Muscle of arm (tissue), 14 donors: ENCODE data around the gene TREML1. TPM values are rescaled to one million over a fixed set of nuclear protein-coding genes. Genes with fewer than 3 reads are reported as not detected.
"Not testable (repeated sequence)": the region's sequence is repeated elsewhere in the genome, so short reads cannot be mapped to it uniquely, and the experiment has no call there.

Source experiments
- DNase-seq: peaks from one replicate; pipeline ENCODE4 v3.0.0-alpha.2; 2013
- long read RNA-seq, 11 donors: transcript quantifications; one replicate each; lab custom pipeline, GENCODE V29; 2026
- polyA plus RNA-seq, 12 donors: library from polyadenylated mRNA; unstranded; fragments of 120-200 nt; gene quantifications; one replicate each; pipeline ENCODE4 v1.2.1, GENCODE V29; 2013; ENCODE audit not compliant: insufficient read length in 12 of 12

The TREML1 gene, protein sequence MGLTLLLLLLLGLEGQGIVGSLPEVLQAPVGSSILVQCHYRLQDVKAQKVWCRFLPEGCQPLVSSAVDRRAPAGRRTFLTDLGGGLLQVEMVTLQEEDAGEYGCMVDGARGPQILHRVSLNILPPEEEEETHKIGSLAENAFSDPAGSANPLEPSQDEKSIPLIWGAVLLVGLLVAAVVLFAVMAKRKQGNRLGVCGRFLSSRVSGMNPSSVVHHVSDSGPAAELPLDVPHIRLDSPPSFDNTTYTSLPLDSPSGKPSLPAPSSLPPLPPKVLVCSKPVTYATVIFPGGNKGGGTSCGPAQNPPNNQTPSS
- 1 to 10 TPM in 1 of 12 donors, under 1 TPM in 3, not detected in 8; 0.20 to 1.0 (median 0.37) TPM for polyA plus RNA-seq
- long read RNA-seq, donor 1 = 0 reads
- long read RNA-seq, donor 2 = 0 reads
- long read RNA-seq, donor 3 = 0 reads
- long read RNA-seq, donor 4 = 0 reads
- long read RNA-seq, donor 5 = 0 reads
- long read RNA-seq, donor 6 = 0 reads
- long read RNA-seq, donor 7 = 0 reads
- long read RNA-seq, donor 8 = 0 reads
- long read RNA-seq, donor 9 = 0 reads
- long read RNA-seq, donor 10 = 0 reads
- long read RNA-seq, donor 11 = 0 reads

DNA sequence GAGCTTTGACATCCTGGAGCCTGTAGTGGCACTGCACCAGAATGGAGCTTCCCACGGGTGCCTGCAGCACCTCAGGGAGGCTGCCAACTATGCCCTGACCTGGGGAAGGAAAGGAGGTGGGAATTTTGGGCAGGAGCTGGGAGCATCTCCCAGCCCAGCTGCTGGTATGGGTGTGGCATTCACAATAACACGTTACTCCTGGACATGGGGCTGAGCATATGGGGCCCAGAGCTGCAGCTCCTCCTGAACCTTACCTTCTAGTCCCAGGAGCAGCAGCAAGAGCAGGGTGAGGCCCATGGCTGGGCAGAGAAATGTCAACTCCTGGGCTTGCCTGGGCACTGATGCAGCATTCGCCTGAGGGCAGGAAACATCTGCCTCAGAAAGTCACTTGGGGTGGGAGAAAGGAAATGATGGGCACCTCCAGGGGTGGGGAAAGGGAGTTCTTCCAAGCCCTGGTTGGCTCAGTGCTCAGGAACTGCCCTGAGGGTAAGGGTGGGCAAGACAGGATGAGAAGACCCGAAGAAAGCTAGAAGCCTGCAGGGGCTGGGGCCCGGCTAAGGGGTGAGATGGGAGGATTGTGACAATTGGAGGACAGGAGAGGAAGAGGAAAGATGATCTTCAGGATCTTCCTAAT is at the start of gene TREML1:
TSS of gene TREML1 (minus strand) at position 356 of the 634 bp plus-strand sequence. CDS start at position 297, 59 bp downstream.
- no peak for DNase-seq

DNA sequence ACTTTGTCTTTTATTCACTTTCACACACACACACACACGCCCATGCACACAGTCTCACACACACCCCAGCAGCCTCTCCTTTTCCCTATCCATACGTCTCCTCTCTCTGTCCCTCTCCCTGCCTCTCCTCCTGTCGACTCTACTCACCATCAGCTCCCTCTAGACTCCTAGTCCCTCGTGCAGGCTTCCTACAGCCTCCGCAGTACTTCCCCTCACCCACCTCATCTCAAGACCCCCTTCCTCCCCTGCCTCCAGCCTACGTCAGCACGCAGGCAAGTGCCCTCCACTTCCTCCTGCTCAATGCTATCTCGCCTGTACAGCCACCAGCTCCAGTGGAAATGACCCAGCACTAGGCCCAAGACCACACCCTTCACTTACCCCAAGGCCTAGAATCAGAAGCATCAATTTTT is 47.6 kb upstream of the TREML1 start:
- DNase-seq = no peak

DNA sequence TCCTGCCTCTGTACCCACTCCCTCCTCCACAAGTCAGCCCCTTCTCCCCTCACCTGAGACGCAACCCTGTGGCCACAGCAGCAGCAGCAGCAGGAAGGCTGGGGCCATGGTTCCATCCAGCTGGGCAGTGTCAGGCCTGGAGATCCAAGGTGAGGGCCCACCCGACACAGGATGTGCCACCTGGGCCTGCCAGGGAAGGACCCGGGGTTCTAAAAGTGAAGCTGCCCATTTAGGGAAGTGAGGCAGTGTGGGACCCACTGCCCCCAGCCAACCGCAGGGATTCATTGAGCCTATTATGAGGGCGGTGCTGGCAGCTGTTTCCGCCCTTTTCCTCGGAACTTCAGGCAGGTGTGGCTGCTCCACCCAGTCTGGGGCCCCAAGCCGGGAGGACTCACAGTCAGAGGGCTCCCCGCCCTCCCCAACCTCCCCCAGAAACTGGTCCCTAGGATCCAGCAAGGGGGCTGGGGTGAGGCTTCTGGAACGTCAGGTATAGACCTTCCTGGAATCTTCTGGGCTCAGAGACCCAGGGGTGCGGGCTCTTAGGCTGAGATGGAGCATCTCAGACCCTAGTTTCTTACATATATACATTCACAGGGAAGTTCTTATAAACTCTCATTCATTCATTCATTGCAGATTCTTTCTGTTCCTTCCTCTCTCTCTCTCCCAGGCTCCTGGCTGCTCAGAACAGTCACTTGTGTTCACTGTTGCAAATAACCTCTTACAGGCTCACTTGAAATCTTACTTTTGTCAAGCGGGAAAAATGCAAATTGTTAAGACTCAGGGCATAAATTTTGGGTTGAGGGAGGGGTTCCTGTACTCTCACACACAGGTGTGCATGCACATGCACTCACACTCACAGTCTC is 47.0 kb upstream of the TREML1 start, which contains the start of gene TREML2:
TSS of gene TREML2 (minus strand) at position 249 of the 863 bp plus-strand sequence. CDS start at position 108, 141 bp downstream.
- no peak for DNase-seq

DNA sequence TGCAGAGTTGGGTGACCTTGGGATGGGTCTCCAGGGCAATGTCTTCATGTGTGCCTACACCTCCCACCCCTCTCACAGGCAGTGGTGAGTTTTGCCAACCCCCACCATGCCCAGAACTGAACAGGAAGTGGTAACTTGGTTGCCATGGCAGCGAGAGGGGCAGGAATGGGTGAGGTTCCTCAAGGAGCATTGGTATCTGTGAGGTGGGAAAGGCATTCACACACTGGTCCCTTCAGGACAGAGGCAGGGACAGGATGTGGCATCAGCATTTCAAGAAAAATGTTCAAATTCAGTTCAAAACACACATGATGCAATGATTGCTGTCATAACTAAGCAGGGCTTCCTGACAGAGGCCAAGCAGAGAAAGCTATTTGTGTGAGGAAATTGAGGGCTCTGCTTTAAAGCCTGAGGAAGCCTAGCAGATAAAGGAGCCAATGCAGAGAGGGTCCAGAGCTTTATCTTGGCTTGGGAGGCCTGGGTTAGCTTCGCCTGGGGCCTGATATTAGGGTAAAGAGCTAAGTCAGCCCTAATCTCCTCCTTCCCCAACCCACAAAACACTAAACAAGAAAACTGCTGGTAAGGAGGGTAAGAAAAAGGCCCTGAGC is 46.3 kb upstream of the TREML1 start:
- DNase-seq = peak; percentile 7

DNA sequence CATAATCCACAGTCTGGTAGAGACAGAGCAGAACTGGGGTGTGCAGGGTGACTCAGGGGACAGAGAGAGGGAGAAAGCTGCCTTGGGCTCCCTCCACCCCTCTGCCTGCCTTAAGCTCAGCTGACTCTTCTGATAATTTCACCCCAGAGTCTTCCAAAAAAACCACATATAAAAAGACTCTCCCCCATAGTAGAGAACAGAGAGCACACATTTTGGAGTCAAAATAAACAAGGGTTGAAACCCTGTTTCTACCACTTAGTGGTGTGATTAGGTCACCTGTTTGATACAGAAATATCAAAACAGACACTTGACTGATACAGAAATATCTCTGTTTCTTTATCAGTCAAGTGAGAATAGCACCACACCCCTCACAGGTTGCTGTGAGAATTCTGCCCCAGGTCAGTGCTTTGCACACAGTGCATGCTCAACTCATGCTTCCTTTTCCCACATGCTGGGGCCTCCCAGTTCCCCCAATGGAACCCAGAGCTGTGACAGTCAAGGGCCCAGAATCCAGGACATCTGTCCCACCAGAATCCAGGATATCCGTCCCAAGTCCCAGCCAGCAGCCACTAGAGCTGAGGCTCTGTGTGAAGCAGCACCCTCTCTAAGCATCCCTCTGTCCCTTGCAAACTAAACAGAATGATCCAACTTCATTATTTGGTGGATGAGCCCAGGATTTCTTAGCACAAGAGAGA is 45.6 kb upstream of the TREML1 start:
- no peak for DNase-seq

DNA sequence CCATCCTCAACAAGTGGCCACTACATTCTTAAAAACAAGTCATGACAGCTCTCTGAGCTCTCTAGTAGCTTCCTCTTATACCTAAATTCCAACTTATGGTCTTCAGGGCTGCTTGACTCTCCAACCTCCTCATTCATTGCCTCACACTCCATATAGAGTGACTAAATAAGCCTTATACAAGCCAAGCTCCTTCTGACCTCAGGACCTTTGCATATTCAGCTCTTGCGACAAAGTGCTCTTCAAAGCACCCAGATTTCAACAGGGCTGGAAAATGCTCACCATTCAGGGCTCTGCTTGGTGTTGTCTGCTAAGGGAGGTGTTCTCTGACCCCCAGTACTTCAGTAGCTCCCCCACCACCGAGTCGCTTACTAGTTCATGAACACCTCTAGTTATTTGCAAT is 43.1 kb upstream of the TREML1 start:
- DNase-seq = no peak

DNA sequence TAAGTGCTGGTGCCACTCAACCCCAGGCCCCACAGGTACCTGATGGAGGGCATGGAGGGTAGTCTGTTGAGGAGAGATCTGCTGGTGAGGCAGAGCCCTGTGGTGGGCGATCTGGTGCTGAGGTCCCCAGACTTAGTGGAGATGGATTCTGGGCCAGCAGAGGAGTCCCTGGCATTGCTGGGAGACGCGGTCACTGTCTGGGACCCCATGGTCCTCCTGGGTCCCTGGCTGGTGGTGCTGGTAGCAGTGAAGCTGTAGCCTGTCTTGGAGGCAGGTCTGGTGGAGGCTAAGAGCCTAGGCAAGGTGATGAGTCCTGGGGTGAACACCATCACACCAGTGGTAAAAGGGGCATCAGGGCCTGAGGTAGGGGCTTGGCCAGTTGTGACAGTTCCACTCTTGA is 40.2 kb upstream of the TREML1 start:
- DNase-seq = no peak

DNA sequence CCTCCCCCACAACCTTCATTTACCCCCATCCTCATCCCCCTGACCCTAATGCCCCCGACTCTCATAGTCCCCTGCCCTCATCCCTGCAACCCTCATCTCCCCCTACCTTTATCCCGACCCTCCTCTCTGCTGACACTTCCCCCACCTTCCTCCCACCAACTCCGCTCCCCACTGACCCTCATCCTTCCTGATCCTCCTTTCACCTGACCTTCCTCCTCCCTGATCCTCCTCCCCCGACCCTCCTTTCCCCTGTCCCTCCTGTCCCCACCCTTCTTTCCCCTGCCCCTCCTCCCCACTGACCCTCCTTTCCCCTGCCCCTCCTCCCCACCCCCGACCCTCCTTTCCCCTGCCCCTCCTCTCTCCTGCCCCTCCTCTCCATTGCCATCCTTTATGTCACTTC is 39.7 kb upstream of the TREML1 start:
- no peak for DNase-seq

DNA sequence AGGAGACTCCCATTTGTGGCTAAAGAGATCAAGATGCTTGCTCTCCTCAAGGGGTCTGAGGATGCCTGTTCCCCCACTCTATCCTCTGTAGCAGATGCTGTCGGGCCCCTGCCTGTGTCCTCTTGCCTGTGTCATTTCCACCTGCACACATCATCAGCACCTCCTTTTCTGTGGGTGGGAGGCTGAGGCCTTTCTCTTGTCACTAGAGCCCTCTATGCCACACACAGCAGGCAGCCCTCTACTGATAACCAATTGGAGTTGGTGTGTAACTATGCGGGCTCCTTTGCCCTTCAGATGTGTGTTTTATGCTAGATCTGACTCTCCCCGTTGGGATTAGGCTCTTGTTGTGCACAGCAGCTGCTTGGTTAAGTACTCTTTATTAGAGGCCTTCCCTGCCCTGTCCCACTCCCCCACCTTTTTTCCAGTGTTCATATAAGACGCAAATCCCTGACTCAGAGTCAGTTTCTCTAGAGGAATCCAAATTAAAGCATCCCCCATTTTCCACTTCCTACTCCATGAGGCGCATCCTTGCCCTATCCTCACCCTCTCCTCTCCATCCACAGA is 39.1 kb upstream of the TREML1 start:
- DNase-seq = no peak

DNA sequence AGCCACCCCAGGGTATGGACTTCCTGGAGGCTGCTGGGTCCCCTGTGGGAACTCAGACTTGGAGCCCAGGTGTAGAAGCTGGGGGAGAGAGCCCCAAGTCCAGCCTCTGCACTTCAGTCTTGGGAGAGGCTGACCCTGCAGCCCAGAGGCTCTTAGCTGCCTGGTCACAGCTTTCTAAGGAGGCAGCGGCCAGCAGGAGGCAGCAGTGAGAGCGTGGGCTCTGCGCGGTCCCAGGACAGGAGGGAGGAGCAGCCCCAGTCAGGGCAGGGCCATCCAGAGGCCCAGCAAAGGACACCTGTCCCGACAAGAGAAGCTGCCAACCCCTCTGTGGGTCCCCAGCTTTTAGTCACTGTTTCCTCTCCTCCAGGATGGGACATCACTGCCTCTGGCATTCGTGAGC is 37.4 kb upstream of the TREML1 start:
- no peak for DNase-seq

DNA sequence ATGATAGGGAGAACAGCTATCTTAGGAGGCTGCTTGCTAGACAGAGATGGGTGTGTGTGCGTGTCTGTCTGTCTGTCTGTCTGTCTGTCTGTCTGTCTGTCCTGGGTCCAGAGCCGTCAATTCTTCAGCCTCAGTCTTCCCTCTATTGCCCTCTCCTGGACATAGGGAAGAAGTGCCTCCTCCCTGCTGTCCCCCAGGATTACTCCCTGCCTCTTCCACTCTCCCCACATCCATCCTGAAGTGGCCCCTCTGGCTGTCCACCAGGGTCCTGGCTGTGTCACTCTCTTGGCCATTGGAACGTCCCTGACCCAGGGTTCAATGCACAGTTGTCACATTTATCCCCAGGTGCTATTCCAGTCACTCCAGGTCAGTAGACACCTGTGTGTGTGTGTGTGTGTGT is 36.6 kb upstream of the TREML1 start:
- no peak for DNase-seq

DNA sequence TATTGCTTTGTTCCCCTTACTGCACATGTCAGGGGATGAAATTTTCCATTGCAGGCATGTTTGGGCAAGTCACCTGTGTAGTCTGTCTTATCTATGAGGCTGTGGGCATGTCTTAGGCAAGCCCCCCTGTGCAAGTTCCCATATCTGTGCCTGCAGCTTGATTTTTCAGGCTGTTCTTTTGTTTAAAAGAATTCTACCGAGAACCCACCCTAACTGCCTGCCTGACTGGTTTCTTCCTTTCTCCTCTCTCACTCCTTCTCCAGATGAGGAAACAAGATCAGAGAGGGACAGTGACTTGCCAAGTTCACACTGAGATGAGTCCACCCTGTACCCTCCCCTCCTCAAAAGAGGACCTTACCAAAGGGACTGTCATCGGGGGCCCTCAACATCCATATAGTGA is 35.8 kb upstream of the TREML1 start:
- DNase-seq = no peak

DNA sequence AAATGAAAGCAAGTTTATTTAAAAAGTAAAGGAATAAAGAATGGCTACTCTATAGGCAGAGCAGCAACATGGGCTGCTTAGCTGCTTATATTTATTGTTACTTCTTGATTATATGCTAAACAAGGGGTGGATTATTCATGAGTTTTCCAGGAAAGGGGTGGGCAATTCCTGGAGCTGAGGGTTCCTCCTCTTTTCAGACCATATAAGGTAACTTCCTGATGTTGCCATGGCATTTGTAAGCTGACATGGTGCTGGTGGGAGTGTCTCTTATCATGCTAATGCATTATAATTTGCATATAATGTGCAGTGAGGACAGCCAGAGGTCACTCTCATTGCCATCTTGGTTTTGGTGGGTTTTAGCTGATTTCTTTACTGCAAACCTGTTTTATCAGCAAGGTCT is 34.9 kb upstream of the TREML1 start:
- DNase-seq = not testable (repeated sequence)

DNA sequence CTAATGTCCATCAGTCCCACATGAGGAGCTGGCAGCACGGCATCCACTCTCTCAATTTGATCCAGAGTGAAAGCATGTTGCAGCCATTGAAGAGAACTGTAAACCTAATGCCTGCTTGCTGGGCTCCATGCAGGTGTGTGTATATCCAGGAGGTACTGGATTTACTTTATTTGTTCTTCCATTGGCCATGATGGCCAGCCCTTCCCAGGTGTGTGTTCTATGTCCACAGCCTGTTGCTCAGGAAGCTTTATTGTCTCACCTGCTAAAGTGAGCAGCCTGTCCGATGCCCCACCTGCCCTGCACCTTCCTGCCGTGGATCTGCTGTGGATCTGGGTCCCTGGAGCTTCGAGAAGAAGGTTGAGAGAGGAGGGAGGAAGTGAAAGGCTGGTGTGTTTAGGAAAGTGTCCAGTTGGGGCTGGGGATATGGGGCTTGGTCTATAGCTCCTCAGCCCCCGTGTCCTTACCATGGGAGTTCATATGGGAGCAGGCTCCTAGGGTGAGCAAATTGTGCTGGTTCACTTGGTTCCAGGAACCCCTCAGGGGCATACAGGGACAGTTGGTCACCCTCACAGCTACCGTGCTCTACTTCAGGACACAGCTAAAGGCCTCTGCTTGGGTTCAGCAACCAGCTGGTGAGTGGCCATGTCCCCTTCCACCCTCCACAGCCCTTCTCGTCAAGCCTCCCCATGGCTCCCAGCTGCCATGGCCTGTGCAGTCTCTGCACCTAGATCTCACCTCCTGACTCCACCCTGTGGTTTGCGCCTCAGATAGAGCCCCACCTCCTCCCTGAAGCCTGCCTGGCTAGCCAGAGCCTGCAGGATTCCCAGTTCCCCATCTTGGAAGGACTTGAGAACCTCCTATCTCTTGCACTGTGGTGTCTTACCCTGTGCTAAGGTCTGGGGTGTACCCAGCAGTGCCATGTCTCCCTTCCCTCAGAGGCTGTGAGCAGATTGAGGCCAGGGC is 34.1 kb upstream of the TREML1 start:
- DNase-seq = no peak

DNA sequence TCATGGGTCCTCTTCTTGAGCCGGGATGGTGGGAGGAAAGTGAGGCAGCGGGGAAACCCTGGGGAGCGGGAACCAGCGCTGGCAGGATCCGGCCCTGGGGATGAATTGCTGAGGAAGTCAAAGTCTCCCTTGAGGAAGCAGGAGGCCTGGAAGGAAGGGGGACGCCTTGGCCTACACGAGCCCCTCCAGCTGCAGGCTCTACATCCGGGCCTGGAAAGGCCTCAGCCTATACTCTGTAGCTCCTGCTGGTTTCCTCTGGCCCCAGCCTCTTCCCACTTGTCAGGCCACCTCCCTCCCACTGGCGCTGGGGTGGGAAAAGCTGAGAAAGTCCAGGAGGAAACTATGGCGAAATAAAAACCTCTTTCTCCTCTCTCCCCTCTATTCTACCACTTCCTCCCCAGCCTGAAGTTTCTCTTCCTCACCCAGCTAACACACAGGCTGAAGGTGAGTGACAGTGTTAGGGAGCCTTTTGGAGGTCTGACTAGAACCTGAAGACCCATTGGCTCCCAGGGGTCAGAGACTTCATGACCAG is 31.9 kb upstream of the TREML1 start:
- no peak for DNase-seq

DNA sequence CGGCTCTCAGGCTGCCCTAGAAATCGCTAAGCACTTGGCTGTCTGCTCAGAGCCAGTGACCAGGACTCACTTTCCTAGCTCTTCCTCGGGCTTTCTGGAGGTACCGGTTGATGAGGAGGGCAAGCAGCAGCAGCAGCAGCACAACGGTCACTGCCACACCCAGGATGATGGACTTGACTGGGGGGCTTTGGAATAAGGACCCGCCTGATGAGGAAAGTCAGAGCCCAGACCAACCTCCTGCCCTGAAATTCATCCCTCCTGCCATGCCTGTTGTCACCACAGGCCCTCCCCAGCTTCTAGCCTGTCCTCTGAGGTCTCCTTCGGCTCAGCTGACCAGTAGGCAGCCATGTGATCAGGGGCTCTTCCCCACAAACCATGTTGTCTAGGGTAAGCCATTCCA is 30.6 kb upstream of the TREML1 start:
- DNase-seq = no peak

DNA sequence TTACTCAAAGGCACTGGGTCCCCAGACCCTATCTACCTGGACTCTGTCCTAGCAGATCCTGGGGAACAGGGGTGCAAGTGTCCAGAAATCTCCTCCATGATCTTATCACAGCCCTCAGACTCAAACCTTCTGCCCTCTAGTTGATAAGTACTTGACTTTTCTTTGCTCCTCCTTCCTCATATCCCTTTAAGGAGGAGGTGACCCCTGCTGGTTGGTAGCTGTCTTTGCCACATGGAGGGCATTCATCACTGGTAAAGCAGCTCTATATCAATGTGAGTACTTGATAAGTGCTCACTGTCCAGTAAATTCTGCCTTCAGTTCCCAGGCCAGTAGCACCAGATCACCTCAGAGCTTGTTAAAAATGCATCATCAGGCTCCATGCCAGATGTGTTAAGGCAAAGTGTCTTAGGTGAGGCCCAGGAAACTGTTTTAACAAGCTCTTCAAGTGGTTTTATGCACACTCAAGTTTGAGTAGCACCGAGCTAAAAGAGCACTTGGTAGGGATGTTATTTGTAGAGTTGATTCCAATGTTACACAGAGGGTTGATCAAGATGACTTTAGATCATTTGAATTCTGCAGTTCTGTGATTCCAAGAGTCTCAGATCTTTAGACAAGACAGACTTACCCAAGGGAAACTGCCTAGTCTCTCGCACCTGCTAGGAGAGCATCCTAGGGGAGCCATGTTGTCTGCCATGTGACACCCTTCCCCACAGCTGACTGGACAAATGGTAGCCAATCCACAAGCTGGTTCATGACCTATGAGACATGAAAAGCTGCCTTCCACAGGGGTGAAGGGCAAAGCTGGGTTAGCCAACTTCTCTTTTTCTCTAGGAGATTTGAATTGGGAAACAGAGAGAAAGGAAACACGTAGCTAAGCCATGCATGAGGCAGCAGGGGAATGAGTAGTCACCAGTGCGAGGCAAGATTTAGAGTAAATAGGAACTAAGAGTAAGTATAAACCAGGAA is 28.2 kb upstream of the TREML1 start:
- DNase-seq = no peak

DNA sequence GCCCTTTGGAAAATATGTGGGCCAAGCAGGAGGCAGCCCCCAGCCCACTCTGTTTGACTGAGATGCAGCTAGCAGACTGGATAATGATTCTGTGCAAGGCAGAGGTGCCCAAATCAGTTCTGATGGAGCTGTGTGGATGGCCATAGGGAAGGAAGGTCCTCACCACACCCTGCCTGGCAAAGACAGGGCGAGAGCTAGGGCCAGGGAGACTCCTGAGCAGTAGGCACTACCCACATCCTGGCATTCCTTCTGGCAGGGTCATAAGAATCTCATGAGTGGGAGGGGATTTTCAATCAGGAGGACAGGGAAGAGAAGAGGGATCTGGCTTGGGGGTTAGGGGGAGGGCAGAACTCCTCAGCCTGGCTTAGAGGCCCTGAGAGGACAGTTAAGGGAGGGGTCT is 27.4 kb upstream of the TREML1 start:
- DNase-seq = no peak
